Measurements from ENCODE around the gene DHX15. TPM values are rescaled to one million over a fixed set of nuclear protein-coding genes. Genes with fewer than 3 reads are reported as not detected.

DHX15 gene
- total RNA-seq, 4 donors from 2014 or later = 125 to 314 (median 146) TPM

DNA sequence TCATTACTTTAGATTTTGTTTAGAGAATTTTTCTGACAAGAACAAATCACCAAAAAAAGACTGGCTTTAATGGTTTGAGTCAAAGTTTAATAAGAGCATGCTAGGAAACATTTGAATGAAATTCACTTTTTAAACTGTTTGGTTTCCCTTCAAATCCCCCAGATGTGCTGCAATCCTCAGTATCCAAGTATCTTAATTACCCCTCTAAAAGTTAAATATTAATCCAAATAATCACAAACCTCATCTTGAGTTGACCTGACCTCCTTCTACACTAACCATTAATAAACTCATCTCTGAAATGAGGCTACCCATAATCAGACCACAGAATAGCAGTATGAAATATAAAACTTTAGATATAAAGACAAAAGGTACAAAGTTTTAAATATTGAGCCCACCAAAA lies 10.1 kb downstream of the DHX15 start:
- no peak for TF ChIP-seq POLR2A (IDR thresholded peaks at IDR 0.05)
- TF ChIP-seq, protein P1, sequence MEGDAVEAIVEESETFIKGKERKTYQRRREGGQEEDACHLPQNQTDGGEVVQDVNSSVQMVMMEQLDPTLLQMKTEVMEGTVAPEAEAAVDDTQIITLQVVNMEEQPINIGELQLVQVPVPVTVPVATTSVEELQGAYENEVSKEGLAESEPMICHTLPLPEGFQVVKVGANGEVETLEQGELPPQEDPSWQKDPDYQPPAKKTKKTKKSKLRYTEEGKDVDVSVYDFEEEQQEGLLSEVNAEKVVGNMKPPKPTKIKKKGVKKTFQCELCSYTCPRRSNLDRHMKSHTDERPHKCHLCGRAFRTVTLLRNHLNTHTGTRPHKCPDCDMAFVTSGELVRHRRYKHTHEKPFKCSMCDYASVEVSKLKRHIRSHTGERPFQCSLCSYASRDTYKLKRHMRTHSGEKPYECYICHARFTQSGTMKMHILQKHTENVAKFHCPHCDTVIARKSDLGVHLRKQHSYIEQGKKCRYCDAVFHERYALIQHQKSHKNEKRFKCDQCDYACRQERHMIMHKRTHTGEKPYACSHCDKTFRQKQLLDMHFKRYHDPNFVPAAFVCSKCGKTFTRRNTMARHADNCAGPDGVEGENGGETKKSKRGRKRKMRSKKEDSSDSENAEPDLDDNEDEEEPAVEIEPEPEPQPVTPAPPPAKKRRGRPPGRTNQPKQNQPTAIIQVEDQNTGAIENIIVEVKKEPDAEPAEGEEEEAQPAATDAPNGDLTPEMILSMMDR (IDR thresholded peaks at IDR 0.05) = no peak
- H3K27me3 ChIP-seq = no peaks in the 10 kb centered on the region
- H3K4me3 ChIP-seq = no peak overlapping the region
- DNase-seq = no peak
- no peak overlapping the region for H3K27ac ChIP-seq
- no peaks in the 10 kb centered on the region for H3K9me3 ChIP-seq
- H3K36me3 ChIP-seq = peaks cover 0 to 50% (median 3%) of the 10 kb centered on the region in 3 donors
- peaks cover 0 to 29% (median 3%) of the 10 kb centered on the region in 4 donors for H3K4me1 ChIP-seq

DNA sequence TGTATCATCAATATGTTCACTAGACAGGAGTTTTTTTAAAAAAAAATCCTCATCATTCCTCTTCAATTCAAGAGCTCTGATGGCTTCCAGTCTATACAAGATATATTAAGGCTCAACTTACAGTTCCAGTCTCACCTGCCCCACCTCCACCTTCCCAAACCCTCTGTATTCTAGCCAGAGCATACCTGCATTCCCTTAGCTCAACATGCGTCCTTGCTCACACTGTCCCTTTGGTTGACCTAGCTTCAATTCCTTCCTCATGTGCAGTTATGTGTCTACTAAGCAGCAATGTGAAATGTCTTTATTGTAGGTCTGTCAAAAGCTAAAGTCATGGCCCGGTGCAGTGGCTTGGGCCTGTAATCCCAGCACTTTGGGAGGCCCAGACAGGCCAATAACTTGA lies 10.8 kb downstream of the DHX15 start:
- Histone ChIP-seq H3K4me1 (peaks cover 0 to 27% (median 3%) of the 10 kb centered on the region in 4 donors), H3K27ac (no peak overlapping the region), H3K27me3 (peaks cover 0 to 2% of the 10 kb centered on the region in 2 donors), H3K9me3 (no peaks in the 10 kb centered on the region), H3K4me3 (no peak overlapping the region), H3K36me3 (peaks cover 0 to 50% (median 3%) of the 10 kb centered on the region in 3 donors)
- DNase-seq = no peak
- no peak for TF ChIP-seq POLR2A (IDR thresholded peaks at IDR 0.05)
- TF ChIP-seq, protein P1 (IDR thresholded peaks at IDR 0.05) = no peak

DNA sequence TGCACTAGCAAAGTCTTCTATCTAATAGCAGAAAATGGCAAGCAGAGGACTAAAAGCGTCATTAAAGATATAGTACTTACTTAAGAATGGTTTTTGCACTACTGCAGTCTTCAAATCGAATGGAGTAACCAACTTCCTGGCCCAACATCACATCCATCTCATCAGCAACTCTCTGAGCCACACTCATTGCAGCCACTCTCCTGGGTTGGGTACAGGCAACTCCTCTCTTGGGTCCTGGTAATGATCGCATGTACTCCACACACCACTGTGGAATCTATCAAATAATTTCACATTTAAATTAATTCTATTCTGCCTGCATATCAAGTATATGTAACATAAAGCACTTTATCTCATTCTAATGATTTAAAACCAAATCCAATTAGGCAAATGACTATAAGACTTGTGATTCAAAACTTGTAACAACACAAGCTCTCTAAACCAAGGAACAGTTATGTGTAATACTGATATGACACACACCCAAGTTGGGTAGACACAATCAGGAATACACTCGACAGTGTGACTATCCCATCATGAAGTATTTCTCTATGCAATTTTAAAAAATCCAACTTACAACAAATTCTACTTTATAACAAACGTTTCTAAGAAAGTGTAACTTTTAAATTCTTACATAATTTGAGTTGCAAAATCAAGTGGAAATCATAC lies 13.6 kb downstream of the DHX15 start:
- Histone ChIP-seq H3K9me3 (no peaks in the 10 kb centered on the region), H3K36me3 (peaks cover 0 to 49% (median 3%) of the 10 kb centered on the region in 3 donors), H3K27ac (no peak overlapping the region), H3K4me1 (peaks cover 0 to 18% (median 3%) of the 10 kb centered on the region in 4 donors), H3K4me3 (no peak overlapping the region), H3K27me3 (peaks cover 0 to 3% of the 10 kb centered on the region in 2 donors)
- no peak for DNase-seq
- TF ChIP-seq POLR2A (IDR thresholded peaks at IDR 0.05) = no peak
- TF ChIP-seq, protein P1 (IDR thresholded peaks at IDR 0.05) = no peak

DNA sequence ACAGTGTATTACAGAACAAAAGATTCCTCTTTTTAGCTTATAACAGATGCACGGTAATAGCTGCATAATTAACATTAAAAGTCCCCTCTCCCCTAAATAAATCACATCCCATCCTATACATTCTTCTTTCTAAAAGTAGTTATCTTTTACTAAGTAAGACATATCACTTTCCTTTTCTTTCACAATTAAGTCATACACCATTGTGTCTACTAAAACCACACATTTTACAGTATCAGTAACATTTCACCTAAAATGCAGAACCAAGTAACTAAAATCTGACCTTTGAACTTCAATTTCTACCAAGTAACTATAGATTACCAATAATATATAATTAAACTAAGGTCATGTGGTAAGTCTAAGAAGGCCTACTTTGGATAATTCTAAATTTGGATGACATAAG lies 14.2 kb downstream of the DHX15 start:
- TF ChIP-seq POLR2A (IDR thresholded peaks at IDR 0.05) = no peak
- TF ChIP-seq, protein P1 (IDR thresholded peaks at IDR 0.05) = no peak
- Histone ChIP-seq H3K4me1 (peaks cover 0 to 23% (median 3%) of the 10 kb centered on the region in 4 donors), H3K36me3 (peaks cover 0 to 44% (median 3%) of the 10 kb centered on the region in 3 donors), H3K27me3 (peaks cover 0 to 3% of the 10 kb centered on the region in 2 donors), H3K4me3 (no peak overlapping the region), H3K9me3 (no peaks in the 10 kb centered on the region), H3K27ac (no peak overlapping the region)
- DNase-seq = no peak

DNA sequence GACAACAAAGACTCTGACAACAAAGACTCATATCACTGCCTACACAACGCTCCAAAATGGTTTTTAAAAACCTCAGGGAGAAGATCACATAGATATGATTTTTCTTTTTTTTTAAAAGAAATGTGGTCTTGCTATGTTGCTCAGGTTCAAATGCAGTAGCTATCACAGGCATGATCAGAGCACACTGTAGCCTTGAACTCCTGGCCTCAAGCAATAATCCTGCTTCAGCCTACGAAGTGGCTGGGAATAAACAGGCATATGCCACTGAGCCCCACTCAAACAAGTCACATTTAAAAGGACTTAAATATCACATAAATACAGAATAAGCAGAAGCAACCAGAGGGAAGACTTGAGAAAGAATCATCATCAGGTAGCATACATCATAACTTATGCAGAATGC lies 14.7 kb downstream of the DHX15 start:
- no peak for DNase-seq
- Histone ChIP-seq H3K36me3 (peaks cover 0 to 39% (median 2%) of the 10 kb centered on the region in 3 donors), H3K9me3 (no peaks in the 10 kb centered on the region), H3K4me3 (no peak overlapping the region), H3K4me1 (peaks cover 0 to 28% (median 3%) of the 10 kb centered on the region in 4 donors), H3K27ac (no peak overlapping the region), H3K27me3 (peaks cover 0 to 3% of the 10 kb centered on the region in 2 donors)
- TF ChIP-seq, protein P1 (IDR thresholded peaks at IDR 0.05) = no peak
- no peak for TF ChIP-seq POLR2A (IDR thresholded peaks at IDR 0.05)
